ENCODE results near the gene WNT9A.
"Not testable (repeated sequence)": the region's sequence is repeated elsewhere in the genome, so short reads cannot be mapped to it uniquely, and the experiment has no call there.

WNT9A gene

GRCh38 chr1:227947676-227948492 lies at the start of gene WNT9A:
Gene WNT9A (minus strand): TSS chr1:227947932. CDS start chr1:227947887, 45 bp downstream.
- no peak for DNase-seq

- DNase-seq, result no peak
These were observed 48.6 kb upstream of the WNT9A start for GRCh38 chr1:227996187-227996950.

- DNase-seq, result no peak
These were observed 47.0 kb upstream of the WNT9A start for GRCh38 chr1:227994632-227995300.

GRCh38 chr1:227987181-227987580 lies 39.4 kb upstream of the WNT9A start:
- no peak for DNase-seq

- not testable (repeated sequence) for DNase-seq
These were observed 28.0 kb upstream of the WNT9A start for GRCh38 chr1:227975583-227976283.

- not testable (repeated sequence) for DNase-seq
These were observed 26.1 kb upstream of the WNT9A start for GRCh38 chr1:227973724-227974288.

GRCh38 chr1:227972843-227973374 lies 25.2 kb upstream of the WNT9A start:
- not testable (repeated sequence) for DNase-seq

GRCh38 chr1:227972283-227972679 lies 24.5 kb upstream of the WNT9A start:
- not testable (repeated sequence) for DNase-seq

- DNase-seq, result not testable (repeated sequence)
These were observed 24.0 kb upstream of the WNT9A start for GRCh38 chr1:227971643-227972282.

- DNase-seq, result not testable (repeated sequence)
These were observed 23.5 kb upstream of the WNT9A start for GRCh38 chr1:227971216-227971615.

GRCh38 chr1:227970076-227970995 lies 22.6 kb upstream of the WNT9A start:
- DNase-seq, result not testable (repeated sequence)

GRCh38 chr1:227967815-227968214 lies 20.1 kb upstream of the WNT9A start:
- DNase-seq, result not testable (repeated sequence)

GRCh38 chr1:227966733-227967132 lies 19.0 kb upstream of the WNT9A start:
- DNase-seq, result not testable (repeated sequence)

- no peak for DNase-seq
These were observed 14.1 kb upstream of the WNT9A start for GRCh38 chr1:227961651-227962466.

GRCh38 chr1:227959325-227959860 lies 11.7 kb upstream of the WNT9A start:
- DNase-seq, result no peak

- no peak for DNase-seq
These were observed 11.0 kb upstream of the WNT9A start for GRCh38 chr1:227958617-227959324.

- DNase-seq, result no peak
These were observed 8.1 kb upstream of the WNT9A start for GRCh38 chr1:227955808-227956207.
